Mesenchymal stem cell (in vitro differentiated cells and primary cell): ENCODE measurements around the gene PDE9A.

Experiments used
- DNase-seq: peaks from one replicate; pipeline ENCODE4 v3.0.0-alpha.2; 2013
- H2AFZ ChIP-seq: one replicate; pipeline ENCODE4 v1.6.1; 2013; ENCODE audit warnings: low read depth, mild to moderate bottlenecking, control low read depth, inconsistent platforms, low read length, moderate library complexity
- H2AK5ac ChIP-seq: 2 replicates; pipeline ENCODE4 v1.6.1; 2013; ENCODE audit warnings: low read length, moderate library complexity, mild to moderate bottlenecking, inconsistent platforms; ENCODE audit not compliant: severe bottlenecking
- H2BK120ac ChIP-seq: one replicate; pipeline ENCODE4 v1.6.1; 2013; ENCODE audit warnings: low read depth, mild to moderate bottlenecking, inconsistent platforms, low read length, moderate library complexity
- H2BK12ac ChIP-seq, 2 experiments: one replicate each; pipeline ENCODE4 v1.6.1; 2013; ENCODE audit warnings: inconsistent platforms in 2 of 2, low read length in 2 of 2, mild to moderate bottlenecking in 2 of 2, moderate library complexity in 2 of 2, control low read depth in 1 of 2
- H2BK15ac ChIP-seq: one replicate; pipeline ENCODE4 v1.6.1; 2013; ENCODE audit warnings: mild to moderate bottlenecking, low read depth, inconsistent platforms; ENCODE audit not compliant: poor library complexity, severe bottlenecking
- H2BK5ac ChIP-seq: 2 replicates; pipeline ENCODE4 v1.6.1; 2013; ENCODE audit warnings: low read depth, mild to moderate bottlenecking, low read length, control low read depth, inconsistent platforms; ENCODE audit not compliant: poor library complexity, severe bottlenecking
- H3K14ac ChIP-seq, 2 experiments: one replicate each; pipeline ENCODE4 v1.6.1; 2013; ENCODE audit warnings: inconsistent platforms in 2 of 2, low read length in 2 of 2, control low read depth in 1 of 2, mild to moderate bottlenecking in 1 of 2, moderate library complexity in 1 of 2
- H3K18ac ChIP-seq, 2 experiments: one replicate each; pipeline ENCODE4 v1.6.1; 2013; ENCODE audit warnings: inconsistent platforms in 2 of 2, low read length in 2 of 2, control low read depth in 1 of 2, low read depth in 1 of 2, mild to moderate bottlenecking in 1 of 2
- H3K23ac ChIP-seq, 2 experiments: one replicate each; pipeline ENCODE4 v1.6.1; 2013; ENCODE audit warnings: inconsistent platforms in 2 of 2, low read length in 2 of 2, mild to moderate bottlenecking in 2 of 2, moderate library complexity in 2 of 2, control low read depth in 1 of 2
- H3K27ac ChIP-seq: 2 replicates; pipeline ENCODE4 v1.5.1; 2013; ENCODE audit warnings: mild to moderate bottlenecking, moderate library complexity, low read length, control low read depth, inconsistent platforms; ENCODE audit not compliant: poor library complexity, severe bottlenecking
- H3K27me3 ChIP-seq, 2 experiments: 2 replicates each; pipeline versions ENCODE4 v1.6.1 to v1.7.0; 2013; ENCODE audit warnings: low read length in 2 of 2, mild to moderate bottlenecking in 2 of 2, moderate library complexity in 2 of 2, control low read depth in 1 of 2, inconsistent platforms in 1 of 2; ENCODE audit not compliant: control insufficient read depth in 1 of 2, insufficient read depth in 1 of 2
- H3K36me3 ChIP-seq, 2 experiments: 2 replicates each; pipeline versions ENCODE4 v1.6.1 to v1.7.0; 2013; ENCODE audit warnings: low read length in 2 of 2, control low read depth in 1 of 2, inconsistent platforms in 1 of 2, low read depth in 1 of 2, mild to moderate bottlenecking in 1 of 2; ENCODE audit not compliant: insufficient read depth in 2 of 2, control insufficient read depth in 1 of 2
- H3K4ac ChIP-seq, 2 experiments: one replicate each; pipeline ENCODE4 v1.6.1; 2013; ENCODE audit warnings: inconsistent platforms in 2 of 2, low read length in 2 of 2, mild to moderate bottlenecking in 2 of 2, moderate library complexity in 2 of 2, control low read depth in 1 of 2, low read depth in 1 of 2
- H3K4me1 ChIP-seq: 2 replicates; pipeline ENCODE4 v1.6.1; 2013; ENCODE audit warnings: low read depth, low read length, control low read depth; ENCODE audit not compliant: control insufficient read depth, insufficient read depth
- H3K4me2 ChIP-seq: 2 replicates; pipeline ENCODE4 v1.6.1; 2013; ENCODE audit warnings: low read length, mild to moderate bottlenecking, inconsistent platforms; ENCODE audit not compliant: poor library complexity, severe bottlenecking
- H3K4me3 ChIP-seq, 2 experiments: 2 replicates each; pipeline versions ENCODE4 v1.5.1 to v1.7.0; 2013; ENCODE audit warnings: low read length in 2 of 2, mild to moderate bottlenecking in 2 of 2, control low read depth in 1 of 2, low read depth in 1 of 2; ENCODE audit not compliant: insufficient read depth in 1 of 2
- H3K79me1 ChIP-seq: replicated peaks from 2 replicates; pipeline ENCODE4 v1.6.1; 2013; ENCODE audit warnings: mild to moderate bottlenecking, control low read depth, low read length, inconsistent platforms; ENCODE audit not compliant: poor library complexity, severe bottlenecking
- H3K9ac ChIP-seq: 2 replicates; pipeline ENCODE4 v1.7.0; 2013; ENCODE audit warnings: mild to moderate bottlenecking, low read length, moderate library complexity
- H3K9me3 ChIP-seq: 2 replicates; pipeline ENCODE4 v1.7.0; 2013; ENCODE audit warnings: mild to moderate bottlenecking, low read length; ENCODE audit not compliant: control insufficient read depth
- H4K8ac ChIP-seq: one replicate; pipeline ENCODE4 v1.6.1; 2013; ENCODE audit warnings: inconsistent platforms, mild to moderate bottlenecking, low read length, moderate library complexity
- H4K91ac ChIP-seq: one replicate; pipeline ENCODE4 v1.6.1; 2013; ENCODE audit warnings: mild to moderate bottlenecking, low read length, inconsistent platforms
- WGBS: methylation state at CpG from one replicate; pipeline ENCODE4 v1.1.7; 2013; ENCODE audit warnings: mixed read lengths; 5-methylcytosine and 5-hydroxymethylcytosine counted together

PDE9A gene

DNA sequence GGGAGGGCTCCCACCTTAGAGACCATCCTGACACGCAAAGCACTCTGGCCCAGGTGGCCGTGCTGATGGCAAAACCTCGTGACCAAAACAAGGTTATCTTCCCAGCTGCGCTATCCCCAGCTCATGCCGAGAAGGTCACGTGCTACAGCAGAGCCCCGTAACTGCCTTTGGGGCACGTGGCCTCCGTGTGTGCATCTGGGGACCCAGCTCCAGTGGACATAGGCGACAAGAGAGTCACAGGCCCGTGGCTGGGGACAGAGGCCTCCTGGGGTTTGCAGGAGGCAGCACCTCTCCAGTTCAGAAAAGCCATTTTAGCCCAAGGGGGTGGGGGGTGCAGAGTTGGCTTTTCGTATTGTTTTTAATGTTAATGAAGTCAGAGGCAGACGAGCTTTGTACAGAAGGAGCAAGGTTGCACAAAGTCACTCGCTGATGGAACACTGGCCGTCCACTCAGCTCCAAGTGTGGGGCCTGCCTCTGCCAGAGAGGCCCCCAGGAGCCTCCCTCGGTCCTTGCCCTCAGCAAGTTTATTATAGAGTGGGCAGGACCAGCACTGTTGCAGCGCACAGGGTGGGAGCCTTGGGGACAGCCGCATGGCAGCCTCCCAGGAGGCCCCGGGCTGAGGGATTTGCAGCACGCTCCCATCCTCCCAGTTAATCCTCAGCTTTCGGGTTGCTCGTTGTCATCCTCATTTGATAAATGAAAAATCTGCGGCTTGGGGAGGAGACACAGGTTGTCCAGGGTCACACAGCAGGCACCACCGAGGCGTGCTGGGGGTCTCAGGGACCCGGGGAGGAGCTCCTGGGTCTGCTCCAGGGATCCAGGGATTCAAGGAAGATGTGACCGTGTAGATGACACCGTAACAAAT lies 8.0 kb upstream of the PDE9A start:
- H2AK5ac ChIP-seq, result no peak overlapping the region
- no peak overlapping the region for H2BK5ac ChIP-seq
- peaks cover 13% of the 10 kb centered on the region for H3K4me1 ChIP-seq
- peak overlapping the region; percentile 64 for H4K91ac ChIP-seq
- no peak overlapping the region for H3K4me2 ChIP-seq
- H3K27me3 ChIP-seq, result peaks cover 11 to 27% of the 10 kb centered on the region in 2 experiments
- H3K9ac ChIP-seq, result no peak overlapping the region
- peak overlapping the region in 1 of 2 experiments; percentile 91 for H2BK12ac ChIP-seq
- H3K4me3 ChIP-seq, result no peak overlapping the region
- peak overlapping the region; percentile 34 for H2BK15ac ChIP-seq
- peak overlapping the region; percentile 12 to 26 for H3K18ac ChIP-seq
- H2BK120ac ChIP-seq, result peak overlapping the region; percentile 24
- no peaks in the 10 kb centered on the region for H3K9me3 ChIP-seq
- WGBS, result 94% methylated on average over 28 of the region's 28 CpGs
- H3K79me1 ChIP-seq, result no peaks in the 10 kb centered on the region
- peak overlapping the region in 1 of 2 experiments; percentile 5 for H3K23ac ChIP-seq
- no peak for DNase-seq
- H3K14ac ChIP-seq, result no peak overlapping the region
- peak overlapping the region; percentile 33 for H4K8ac ChIP-seq
- no peaks in the 10 kb centered on the region for H3K36me3 ChIP-seq
- H2AFZ ChIP-seq, result no peak overlapping the region
- H3K27ac ChIP-seq, result no peak overlapping the region
- H3K4ac ChIP-seq, result no peak overlapping the region

DNA sequence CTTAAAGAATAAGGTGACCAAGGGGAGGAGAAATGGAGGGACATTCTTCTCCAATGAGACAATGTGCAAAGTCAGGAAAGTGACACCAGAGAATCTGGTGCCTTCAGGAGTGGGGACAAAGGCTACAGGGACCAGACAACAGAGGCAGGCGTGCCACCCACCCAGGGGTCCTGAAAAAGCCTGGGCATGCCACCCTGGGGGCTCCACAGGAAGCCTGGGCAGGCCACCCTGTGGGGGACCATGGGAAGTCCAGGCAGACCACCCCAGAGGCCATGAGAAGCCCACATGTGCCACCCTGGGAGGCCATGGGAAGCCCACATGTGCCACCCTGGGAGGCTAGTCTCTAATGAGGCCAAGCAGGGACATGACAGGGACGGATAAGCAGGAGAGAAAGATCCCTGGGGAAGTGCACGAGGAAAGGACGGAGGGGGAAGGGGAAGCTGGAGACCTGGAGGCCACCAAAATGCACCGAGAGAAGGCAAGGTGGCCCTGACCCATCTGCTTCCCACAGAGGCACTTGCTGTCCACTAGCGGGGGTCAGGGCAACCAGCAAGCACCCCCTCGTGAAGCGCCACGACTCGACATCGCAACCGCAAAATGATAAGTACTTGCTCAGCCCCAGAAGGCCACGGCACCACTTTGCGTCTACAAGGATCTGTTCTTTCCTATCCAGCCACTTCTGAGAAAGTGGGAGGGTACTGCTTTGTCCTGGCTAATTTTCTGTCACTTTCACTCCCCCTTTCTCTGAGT lies 7.2 kb upstream of the PDE9A start:
- WGBS, result 92% methylated on average over 14 of the region's 14 CpGs
- Histone ChIP-seq H3K36me3 (no peaks in the 10 kb centered on the region), H4K8ac (no peak overlapping the region), H3K4me1 (peaks cover 12% of the 10 kb centered on the region), H3K14ac (no peak overlapping the region), H2BK15ac (no peak overlapping the region), H2BK5ac (no peak overlapping the region), H3K23ac (no peak overlapping the region), H3K27ac (no peak overlapping the region), H2BK12ac (no peak overlapping the region), H3K27me3 (peaks cover 17 to 35% of the 10 kb centered on the region in 2 experiments), H3K9ac (no peak overlapping the region), H3K4ac (no peak overlapping the region), H3K9me3 (no peaks in the 10 kb centered on the region), H2BK120ac (peak overlapping the region; percentile 24), H3K4me3 (no peak overlapping the region), H2AK5ac (no peak overlapping the region), H2AFZ (no peak overlapping the region), H4K91ac (peak overlapping the region; percentile 57), H3K18ac (peak overlapping the region in 1 of 2 experiments; percentile 11), H3K79me1 (no peaks in the 10 kb centered on the region), H3K4me2 (no peak overlapping the region)
- DNase-seq, result no peak

DNA sequence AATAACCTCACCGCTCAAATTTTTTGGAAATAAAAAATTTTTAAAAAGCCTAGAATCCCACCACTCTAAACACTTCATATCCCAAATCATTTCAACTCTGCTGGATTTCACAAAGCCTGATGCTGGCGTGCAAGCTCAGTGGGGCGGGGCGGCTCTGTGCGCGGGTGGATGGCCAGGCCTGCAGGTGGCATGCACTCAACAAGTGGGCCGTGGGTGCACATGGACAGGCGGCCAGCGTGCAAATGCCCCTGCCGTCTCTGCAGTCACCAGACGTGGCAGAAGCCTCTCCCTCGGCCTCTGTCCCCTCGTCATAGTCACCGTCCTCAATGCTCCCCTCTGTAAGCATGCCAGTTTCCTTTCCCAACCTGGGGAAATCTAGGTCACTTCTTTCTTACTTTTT lies 6.6 kb upstream of the PDE9A start:
- Histone ChIP-seq H3K79me1 (no peaks in the 10 kb centered on the region), H3K27me3 (peaks cover 13 to 39% of the 10 kb centered on the region in 2 experiments), H3K4me2 (no peak overlapping the region), H2AFZ (no peak overlapping the region), H3K27ac (no peak overlapping the region), H4K91ac (no peak overlapping the region), H3K36me3 (no peaks in the 10 kb centered on the region), H4K8ac (no peak overlapping the region), H2BK5ac (no peak overlapping the region), H3K9me3 (no peaks in the 10 kb centered on the region), H2BK120ac (no peak overlapping the region), H3K4me3 (no peak overlapping the region), H3K4ac (no peak overlapping the region), H2BK12ac (peak overlapping the region in 1 of 2 experiments; percentile 72), H3K9ac (no peak overlapping the region), H2AK5ac (no peak overlapping the region), H3K23ac (no peak overlapping the region), H3K18ac (no peak overlapping the region), H2BK15ac (no peak overlapping the region), H3K4me1 (peaks cover 11% of the 10 kb centered on the region), H3K14ac (no peak overlapping the region)
- no peak for DNase-seq
- WGBS, result 95% methylated on average over 14 of the region's 14 CpGs

DNA sequence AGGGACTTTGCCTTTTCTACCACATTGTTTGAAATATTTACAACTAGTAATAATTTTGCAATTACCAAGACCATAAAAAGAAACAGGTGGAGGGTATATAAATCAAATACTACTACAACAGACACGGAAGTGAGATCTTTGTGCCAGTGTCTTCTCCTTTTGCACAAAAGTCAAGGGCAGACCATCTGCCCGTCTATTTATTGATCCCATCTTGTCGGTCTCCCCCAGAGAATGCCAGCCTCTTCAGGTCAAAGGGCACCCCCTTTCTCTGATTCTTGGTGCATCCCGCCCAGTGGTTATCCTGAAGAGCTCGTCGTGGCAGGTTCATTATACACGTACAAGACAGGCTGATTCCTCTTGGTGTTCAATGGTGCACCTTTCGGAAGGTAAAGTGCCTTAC lies 4.8 kb upstream of the PDE9A start:
- Histone ChIP-seq H3K79me1 (no peaks in the 10 kb centered on the region), H2AK5ac (no peak overlapping the region), H4K91ac (no peak overlapping the region), H3K9ac (no peak overlapping the region), H3K36me3 (no peaks in the 10 kb centered on the region), H3K4me2 (no peak overlapping the region), H2BK12ac (no peak overlapping the region), H2BK15ac (no peak overlapping the region), H3K4ac (no peak overlapping the region), H3K23ac (no peak overlapping the region), H3K4me3 (no peak overlapping the region), H3K18ac (no peak overlapping the region), H2AFZ (no peak overlapping the region), H2BK5ac (no peak overlapping the region), H3K27me3 (peaks cover 9 to 48% of the 10 kb centered on the region in 2 experiments), H3K14ac (no peak overlapping the region), H4K8ac (no peak overlapping the region), H3K27ac (no peak overlapping the region), H3K9me3 (no peaks in the 10 kb centered on the region), H2BK120ac (no peak overlapping the region), H3K4me1 (peaks cover 17% of the 10 kb centered on the region)
- 96% methylated on average over 8 of the region's 8 CpGs for WGBS
- DNase-seq, result no peak
